Activated CD8-positive, alpha-beta T cell treated with anti-CD3 and anti-CD28 coated beads for 36 hours (primary cell): ENCODE results near the gene IL1RAPL2. TPM values are rescaled to one million over a fixed set of nuclear protein-coding genes. Genes with fewer than 3 reads are reported as not detected.
"Not testable (repeated sequence)": the region's sequence is repeated elsewhere in the genome, so short reads cannot be mapped to it uniquely, and the experiment has no call there.

ENCODE experiments used
- ATAC-seq: fragments of 200-7000 bp; cut with Tn5 transposase; one replicate; pipeline ENCODE4 v1.10.0; 2021; ENCODE audit warnings: mild to moderate bottlenecking, moderate library complexity
- CTCF ChIA-PET: fragments of 350-600 bp; sonication (Branson Sonifier 250); formaldehyde crosslinking; loops from one replicate; lab custom pipeline; 2021; ENCODE audit warnings: antibody characterized with exemption; lab: Charles Lee
- POLR2A ChIA-PET: fragments of 350-600 bp; sonication (Branson Sonifier 250); formaldehyde crosslinking; loops from one replicate; lab custom pipeline; 2021; ENCODE audit warnings: antibody characterized with exemption; lab: Charles Lee
- DNase-seq: peaks from one replicate; pipeline ENCODE4 v3.0.0-alpha.2; 2020
- H3K27ac Mint-ChIP-seq: one replicate; pipeline ENCODE4 v1.8.0; 2021; ENCODE audit warnings: mild to moderate bottlenecking, mixed read lengths
- H3K27me3 Mint-ChIP-seq: one replicate; pipeline ENCODE4 v1.8.0; 2021; ENCODE audit warnings: mixed read lengths
- H3K36me3 Mint-ChIP-seq: one replicate; pipeline ENCODE4 v1.8.0; 2021; ENCODE audit warnings: low read depth, mixed read lengths
- H3K4me1 Mint-ChIP-seq: one replicate; pipeline ENCODE4 v1.8.0; 2021; ENCODE audit warnings: low read depth, mixed read lengths
- H3K4me3 Mint-ChIP-seq: one replicate; pipeline ENCODE4 v1.8.0; 2021; ENCODE audit warnings: mild to moderate bottlenecking, moderate library complexity, mixed read lengths
- H3K9me3 Mint-ChIP-seq: one replicate; pipeline ENCODE4 v1.8.0; 2021; ENCODE audit warnings: mixed read lengths
- intact Hi-C: fragments of 100-400 bp; cut with micrococcal nuclease; formaldehyde crosslinking; loops from one replicate; pipeline ENCODE4 v1.10.0; 2022
- total RNA-seq, 2 experiments: library from RNA; stranded (reverse); gene quantifications; one replicate each; pipeline ENCODE4 v1.2.3, GENCODE V29; 2021
- TF ChIP-seq, protein P1 (sequence below): fragments of 200-600 bp; IDR thresholded peaks from one replicate; pipeline ENCODE4 v1.8.0; 2022; ENCODE audit warnings: antibody characterized with exemption, mild to moderate bottlenecking

Gene IL1RAPL2
- total RNA-seq, 2 experiments from 2014 or later: not detected

DNA sequence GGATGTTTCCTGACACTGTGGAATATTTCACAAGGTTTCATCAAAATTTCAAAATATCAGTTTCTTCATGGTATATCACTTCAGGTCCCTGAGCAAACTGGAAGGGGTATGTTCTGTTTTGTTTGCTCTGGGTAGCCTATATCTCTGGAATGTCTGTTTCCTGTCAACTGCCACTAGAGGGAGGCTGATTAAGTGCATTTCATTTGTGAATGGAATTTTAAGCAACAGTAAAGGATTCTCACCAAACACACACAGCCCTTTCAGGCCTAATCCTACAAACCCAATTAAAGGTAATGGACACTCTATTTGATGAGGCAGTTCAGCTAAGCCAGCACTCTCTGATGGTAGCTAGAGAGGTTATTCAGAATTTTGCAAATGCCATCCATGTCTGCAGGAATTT is 347.3 kb downstream of the IL1RAPL2 start:
- no peak for ATAC-seq

DNA sequence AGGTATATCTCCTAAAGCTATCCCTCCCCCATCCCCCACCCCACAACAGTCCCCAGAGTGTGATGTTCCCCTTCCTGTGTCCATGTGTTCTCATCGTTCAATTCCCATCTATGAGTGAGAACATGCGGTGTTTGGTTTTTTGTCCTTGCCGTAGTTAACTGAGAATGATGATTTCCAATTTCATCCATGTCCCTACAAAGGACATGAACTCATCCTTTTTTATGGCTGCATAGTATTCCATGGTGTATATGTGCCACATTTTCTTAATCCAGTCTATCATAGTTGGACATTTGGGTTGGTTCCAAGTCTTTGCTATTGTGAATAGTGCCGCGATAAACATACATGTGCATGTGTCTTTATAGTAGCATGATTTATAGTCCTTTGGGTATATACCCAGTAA is 348.7 kb downstream of the IL1RAPL2 start:
- H3K27ac Mint-ChIP-seq, CTCF ChIA-PET, DNase-seq, H3K36me3 Mint-ChIP-seq, H3K4me1 Mint-ChIP-seq, ATAC-seq, POLR2A ChIA-PET, H3K27me3 Mint-ChIP-seq, H3K9me3 Mint-ChIP-seq, H3K4me3 Mint-ChIP-seq, intact Hi-C loops: not testable (repeated sequence)

More for the DNA sequence above, 347.3 kb downstream of the IL1RAPL2 start:
- Mint-ChIP-seq H3K27me3 (no peaks in the 10 kb centered on the region), H3K36me3 (no peaks in the 10 kb centered on the region), H3K4me1 (peaks cover 7% of the 10 kb centered on the region), H3K27ac (no peak overlapping the region), H3K4me3 (no peak overlapping the region), H3K9me3 (no peaks in the 10 kb centered on the region)
- no peak for DNase-seq
- intact Hi-C loops: no loop called here
- POLR2A ChIA-PET: no interaction called here
- CTCF ChIA-PET: no interaction called here
- TF ChIP-seq, protein P1, sequence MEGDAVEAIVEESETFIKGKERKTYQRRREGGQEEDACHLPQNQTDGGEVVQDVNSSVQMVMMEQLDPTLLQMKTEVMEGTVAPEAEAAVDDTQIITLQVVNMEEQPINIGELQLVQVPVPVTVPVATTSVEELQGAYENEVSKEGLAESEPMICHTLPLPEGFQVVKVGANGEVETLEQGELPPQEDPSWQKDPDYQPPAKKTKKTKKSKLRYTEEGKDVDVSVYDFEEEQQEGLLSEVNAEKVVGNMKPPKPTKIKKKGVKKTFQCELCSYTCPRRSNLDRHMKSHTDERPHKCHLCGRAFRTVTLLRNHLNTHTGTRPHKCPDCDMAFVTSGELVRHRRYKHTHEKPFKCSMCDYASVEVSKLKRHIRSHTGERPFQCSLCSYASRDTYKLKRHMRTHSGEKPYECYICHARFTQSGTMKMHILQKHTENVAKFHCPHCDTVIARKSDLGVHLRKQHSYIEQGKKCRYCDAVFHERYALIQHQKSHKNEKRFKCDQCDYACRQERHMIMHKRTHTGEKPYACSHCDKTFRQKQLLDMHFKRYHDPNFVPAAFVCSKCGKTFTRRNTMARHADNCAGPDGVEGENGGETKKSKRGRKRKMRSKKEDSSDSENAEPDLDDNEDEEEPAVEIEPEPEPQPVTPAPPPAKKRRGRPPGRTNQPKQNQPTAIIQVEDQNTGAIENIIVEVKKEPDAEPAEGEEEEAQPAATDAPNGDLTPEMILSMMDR: peak; percentile 13

GRCh38 chrX:104918122-104918521 is 352.1 kb downstream of the IL1RAPL2 start:
- ATAC-seq (no peak), DNase-seq (no peak)
- Mint-ChIP-seq H3K27ac (no peak overlapping the region), H3K4me3 (no peak overlapping the region), H3K36me3 (no peaks in the 10 kb centered on the region), H3K4me1 (no peaks in the 10 kb centered on the region), H3K27me3 (peaks cover under 1% of the 10 kb centered on the region), H3K9me3 (no peaks in the 10 kb centered on the region)
- ChIA-PET POLR2A (no interaction called here), CTCF (no interaction called here)
- intact Hi-C loops: no loop called here
- TF ChIP-seq, protein P1: no peak

- no peaks in the 10 kb centered on the region for H3K4me1 Mint-ChIP-seq
- TF ChIP-seq, protein P1: no peak
- intact Hi-C loops: no loop called here
- no peak overlapping the region for H3K27ac Mint-ChIP-seq
- peaks cover 2% of the 10 kb centered on the region for H3K27me3 Mint-ChIP-seq
- no peak overlapping the region for H3K4me3 Mint-ChIP-seq
- ChIA-PET POLR2A (no interaction called here), CTCF (interaction anchor here (0.6 to 1.8 kb wide), 8 partner anchors 9 to 356 kb away, joined by 3 to 7 read pairs (median 3); partner anchors contain the start of gene IL1RAPL2)
- H3K36me3 Mint-ChIP-seq: no peaks in the 10 kb centered on the region
- ATAC-seq (no peak), DNase-seq (no peak)
- H3K9me3 Mint-ChIP-seq: no peaks in the 10 kb centered on the region
These were observed 355.7 kb downstream of the IL1RAPL2 start for GRCh38 chrX:104921584-104922205.

DNA sequence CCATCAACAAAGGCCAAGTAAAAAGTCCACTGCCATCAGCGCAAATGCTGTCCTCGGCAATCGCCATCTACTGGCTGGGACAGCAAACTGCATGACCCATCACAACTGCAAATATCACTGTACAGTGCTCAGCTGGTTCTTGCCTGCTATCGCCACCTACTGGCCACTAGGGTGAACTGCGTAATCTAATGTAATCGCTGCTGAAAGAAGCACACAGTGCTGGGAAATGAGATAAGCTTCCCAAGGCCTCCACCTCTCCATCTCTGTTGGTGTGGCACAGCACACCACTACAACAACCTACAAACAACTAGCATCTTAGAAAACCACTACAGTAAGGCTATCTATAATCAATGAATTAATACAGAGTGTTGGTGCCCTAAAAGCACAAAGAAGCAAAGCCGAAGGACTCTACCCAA is 356.2 kb downstream of the IL1RAPL2 start:
- no peaks in the 10 kb centered on the region for H3K36me3 Mint-ChIP-seq
- ChIA-PET POLR2A (no interaction called here), CTCF (interaction anchor here (0.6 to 1.7 kb wide), 8 partner anchors 9 to 356 kb away, joined by 3 to 7 read pairs (median 4); partner anchors contain the start of gene IL1RAPL2)
- H3K4me3 Mint-ChIP-seq: no peak overlapping the region
- no peaks in the 10 kb centered on the region for H3K9me3 Mint-ChIP-seq
- no peak overlapping the region for H3K27ac Mint-ChIP-seq
- intact Hi-C loops: no loop called here
- DNase-seq (peak; percentile 75), ATAC-seq (peak; percentile 100)
- TF ChIP-seq, protein P1: peak; percentile 72
- H3K4me1 Mint-ChIP-seq: no peaks in the 10 kb centered on the region
- peaks cover 2% of the 10 kb centered on the region for H3K27me3 Mint-ChIP-seq
